Neural progenitor cell (in vitro differentiated cells): Measurements from ENCODE around the gene SH3GL1. TPM values are rescaled to one million over a fixed set of nuclear protein-coding genes. Genes with fewer than 3 reads are reported as not detected.

Experiments used
- DNase-seq: peaks from one replicate; pipeline ENCODE4 v3.0.0-alpha.2; 2016; ENCODE audit warnings: low spot score
- H2AFZ ChIP-seq: fragments of 200-600 bp; sonication (generic); replicated peaks from 2 replicates; pipeline ENCODE4 v1.6.1; 2016; ENCODE audit warnings: antibody characterized with exemption
- H3F3A ChIP-seq: fragments of 200-600 bp; sonication (generic); 2 replicates; pipeline ENCODE4 v1.6.1; 2016; ENCODE audit warnings: antibody characterized with exemption, low read depth
- H3K27ac ChIP-seq: fragments of 200-600 bp; sonication (generic); 2 replicates; pipeline ENCODE4 v1.5.1; 2016; ENCODE audit warnings: mild to moderate bottlenecking
- H3K27me3 ChIP-seq: fragments of 200-600 bp; sonication (generic); 2 replicates; pipeline ENCODE4 v1.6.1; 2016; ENCODE audit warnings: mild to moderate bottlenecking, moderate library complexity
- H3K36me3 ChIP-seq: fragments of 200-600 bp; sonication (generic); 2 replicates; pipeline ENCODE4 v1.5.1; 2016
- H3K4me1 ChIP-seq: fragments of 200-600 bp; sonication (generic); 2 replicates; pipeline ENCODE4 v1.6.1; 2016; ENCODE audit warnings: mixed run types
- H3K4me2 ChIP-seq: fragments of 200-600 bp; sonication (generic); 2 replicates; pipeline ENCODE4 v1.6.1; 2016
- H3K4me3 ChIP-seq: fragments of 200-600 bp; sonication (generic); 2 replicates; pipeline ENCODE4 v1.5.1; 2016
- H3K79me2 ChIP-seq: fragments of 200-600 bp; sonication (generic); 2 replicates; pipeline ENCODE4 v1.6.1; 2016; ENCODE audit warnings: low read depth
- H3K9ac ChIP-seq: fragments of 200-600 bp; sonication (generic); 2 replicates; pipeline ENCODE4 v1.6.1; 2016
- H3K9me3 ChIP-seq: fragments of 200-600 bp; sonication (generic); 2 replicates; pipeline ENCODE4 v1.5.1; 2016; ENCODE audit warnings: low read depth
- H4K20me1 ChIP-seq: fragments of 200-600 bp; sonication (generic); 2 replicates; pipeline ENCODE4 v1.6.1; 2016; ENCODE audit warnings: low read depth
- H3K27ac Mint-ChIP-seq: 3 replicates; pipeline ENCODE4 v1.8.0; 2021; ENCODE audit warnings: mixed read lengths
- H3K27me3 Mint-ChIP-seq: 2 replicates; pipeline ENCODE4 v1.8.0; 2022; ENCODE audit warnings: low read depth, mild to moderate bottlenecking, inconsistent platforms, moderate library complexity, mixed read lengths; ENCODE audit not compliant: insufficient read depth
- H3K36me3 Mint-ChIP-seq: 3 replicates; pipeline ENCODE4 v1.8.0; 2021; ENCODE audit warnings: mixed read lengths
- H3K4me1 Mint-ChIP-seq: 3 replicates; pipeline ENCODE4 v1.8.0; 2021; ENCODE audit warnings: mixed read lengths
- H3K4me3 Mint-ChIP-seq: 3 replicates; pipeline ENCODE4 v1.8.0; 2021; ENCODE audit warnings: mild to moderate bottlenecking, moderate library complexity, mixed read lengths
- H3K9me3 Mint-ChIP-seq: 3 replicates; pipeline ENCODE4 v1.8.0; 2020; ENCODE audit warnings: mixed read lengths
- CTCF ChIP-seq: fragments of 200-600 bp; sonication (generic); IDR thresholded peaks from 2 replicates; pipeline ENCODE4 v1.5.1; 2017; ENCODE audit warnings: antibody characterized with exemption, mild to moderate bottlenecking
- EZH2 ChIP-seq: fragments of 200-600 bp; sonication (generic); IDR thresholded peaks from 2 replicates; pipeline ENCODE4 v1.6.1; 2017; ENCODE audit warnings: antibody characterized with exemption, mild to moderate bottlenecking, moderate library complexity
- EZH2phosphoT487 ChIP-seq: fragments of 200-600 bp; sonication (generic); IDR thresholded peaks from 2 replicates; pipeline ENCODE4 v1.6.1; 2017; ENCODE audit warnings: antibody characterized with exemption
- total RNA-seq: library from RNA; depleted of rRNA; stranded (reverse); fragments of >200 nt; gene quantifications from 2 replicates; pipeline ENCODE4 v1.2.3, GENCODE V29; 2015; ENCODE audit warnings: low replicate concordance

Gene SH3GL1
- total RNA-seq, 1 donor from 2014 or later = 25.3 TPM

- Mint-ChIP-seq H3K4me3 (no peak overlapping the region), H3K4me1 (peaks cover 2% of the 10 kb centered on the region), H3K27me3 (peaks cover 7% of the 10 kb centered on the region), H3K36me3 (peaks cover 9% of the 10 kb centered on the region), H3K9me3 (no peaks in the 10 kb centered on the region), H3K27ac (no peak overlapping the region)
- H3K27ac ChIP-seq = peak overlapping the region; percentile 46
- TF ChIP-seq CTCF = no peak
- peaks cover 27% of the 10 kb centered on the region for H4K20me1 ChIP-seq
- H3F3A ChIP-seq = no peaks in the 10 kb centered on the region
- no peak for DNase-seq
- no peaks in the 10 kb centered on the region for H3K4me1 ChIP-seq
- no peak overlapping the region for H3K9ac ChIP-seq
- H3K79me2 ChIP-seq = peaks cover under 1% of the 10 kb centered on the region
- no peaks in the 10 kb centered on the region for H3K36me3 ChIP-seq
- H3K27me3 ChIP-seq = no peaks in the 10 kb centered on the region
- H2AFZ ChIP-seq = no peak overlapping the region
- no peak overlapping the region for H3K4me2 ChIP-seq
- H3K9me3 ChIP-seq = no peaks in the 10 kb centered on the region
- H3K4me3 ChIP-seq = no peak overlapping the region
Observed at GRCh38 chr19:4443188-4443587, 42.8 kb upstream of the SH3GL1 start.

- H3K36me3 ChIP-seq = no peaks in the 10 kb centered on the region
- peaks cover 5% of the 10 kb centered on the region for H3K79me2 ChIP-seq
- H3K4me1 Mint-ChIP-seq = peaks cover 2% of the 10 kb centered on the region
- H3K9ac ChIP-seq = no peak overlapping the region
- H3K4me1 ChIP-seq = no peaks in the 10 kb centered on the region
- peak overlapping the region; percentile 46 for H3K27ac ChIP-seq
- H3K36me3 Mint-ChIP-seq = peaks cover 13% of the 10 kb centered on the region
- TF ChIP-seq CTCF (no peak), EZH2phosphoT487 (no peak), EZH2 (no peak)
- H3K27me3 ChIP-seq = no peaks in the 10 kb centered on the region
- no peak overlapping the region for H3K4me2 ChIP-seq
- no peak overlapping the region for H3K27ac Mint-ChIP-seq
- H3K27me3 Mint-ChIP-seq = peaks cover 7% of the 10 kb centered on the region
- H4K20me1 ChIP-seq = peaks cover 27% of the 10 kb centered on the region
- no peak for DNase-seq
- H2AFZ ChIP-seq = no peak overlapping the region
- H3F3A ChIP-seq = peaks cover 3% of the 10 kb centered on the region
- no peaks in the 10 kb centered on the region for H3K9me3 Mint-ChIP-seq
- H3K9me3 ChIP-seq = no peaks in the 10 kb centered on the region
- no peak overlapping the region for H3K4me3 Mint-ChIP-seq
- H3K4me3 ChIP-seq = no peak overlapping the region
Observed at GRCh38 chr19:4442819-4443146, 42.4 kb upstream of the SH3GL1 start.

GRCh38 chr19:4441994-4442818 is 41.9 kb upstream of the SH3GL1 start:
- H3K36me3 Mint-ChIP-seq = peaks cover 13% of the 10 kb centered on the region
- no peak overlapping the region for H3K27ac ChIP-seq

More at GRCh38 chr19:4441994-4442818, 41.9 kb upstream of the SH3GL1 start:
- peaks cover 2% of the 10 kb centered on the region for H3K4me1 Mint-ChIP-seq
- Histone ChIP-seq H3K9ac (no peak overlapping the region), H3K27me3 (no peaks in the 10 kb centered on the region), H3K9me3 (no peaks in the 10 kb centered on the region), H3F3A (peaks cover 3% of the 10 kb centered on the region), H3K4me3 (no peak overlapping the region), H3K79me2 (peaks cover 9% of the 10 kb centered on the region), H3K4me2 (no peak overlapping the region), H3K4me1 (no peaks in the 10 kb centered on the region), H3K36me3 (no peaks in the 10 kb centered on the region), H4K20me1 (peaks cover 27% of the 10 kb centered on the region), H2AFZ (no peak overlapping the region)
- H3K4me3 Mint-ChIP-seq = no peak overlapping the region
- peaks cover 7% of the 10 kb centered on the region for H3K27me3 Mint-ChIP-seq
- no peak overlapping the region for H3K27ac Mint-ChIP-seq
- no peaks in the 10 kb centered on the region for H3K9me3 Mint-ChIP-seq
- no peak for DNase-seq
- no peak for TF ChIP-seq CTCF
- TF ChIP-seq EZH2 = no peak
- no peak for TF ChIP-seq EZH2phosphoT487
